ENCODE results near the gene CACNA2D1.
A peak's percentile ranks its signal among the peaks of the same experiment; 100 is the strongest.
"Not testable (repeated sequence)": the region's sequence is repeated elsewhere in the genome, so short reads cannot be mapped to it uniquely, and the experiment has no call there.

The CACNA2D1 gene

GRCh38 chr7:82021036-82021435, 422.5 kb downstream of the CACNA2D1 start:
- TF ChIP-seq CTCF (IDR thresholded peaks at IDR 0.05; ENCODE audit: low read depth, low read length), result no peak
- in situ Hi-C loops (cut with HindIII; ENCODE audit: low sequenced_read_pairs), result no loop called here
- H3K4me3 ChIP-seq (ENCODE audit: low read depth, low read length), result no peak overlapping the region
- no peak for DNase-seq (ENCODE audit: low read depth, low spot score)

GRCh38 chr7:82019551-82020475, 423.8 kb downstream of the CACNA2D1 start:
- no peak for TF ChIP-seq CTCF (IDR thresholded peaks at IDR 0.05; ENCODE audit: low read depth, low read length)
- in situ Hi-C loops (cut with HindIII; ENCODE audit: low sequenced_read_pairs), result no loop called here
- H3K4me3 ChIP-seq (ENCODE audit: low read depth, low read length), result no peak overlapping the region
- no peak for DNase-seq (ENCODE audit: low read depth, low spot score)

DNA sequence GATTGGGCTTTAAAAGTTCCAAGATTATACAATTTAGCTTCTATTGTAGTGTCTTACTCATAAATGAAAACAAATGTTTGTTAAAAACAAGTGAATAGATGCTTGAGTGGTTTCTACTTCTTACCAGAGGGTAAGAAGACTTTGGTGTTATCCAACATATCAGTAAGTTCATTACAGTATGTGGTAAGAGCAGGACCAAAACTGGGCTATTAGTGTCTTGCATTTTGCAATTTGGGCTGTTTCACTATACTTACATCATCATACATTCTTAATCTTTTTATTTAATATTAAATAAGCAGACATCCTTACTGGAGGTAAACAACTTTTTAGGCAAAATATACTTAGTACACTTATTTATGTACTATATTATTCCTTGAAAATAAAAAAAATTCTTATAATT, 425.4 kb downstream of the CACNA2D1 start:
- no peak for TF ChIP-seq CTCF (IDR thresholded peaks at IDR 0.05; ENCODE audit: low read depth, low read length)
- DNase-seq (ENCODE audit: low read depth, low spot score), result no peak
- H3K4me3 ChIP-seq (ENCODE audit: low read depth, low read length), result no peak overlapping the region
- in situ Hi-C loops (cut with HindIII; ENCODE audit: low sequenced_read_pairs), result no loop called here

DNA sequence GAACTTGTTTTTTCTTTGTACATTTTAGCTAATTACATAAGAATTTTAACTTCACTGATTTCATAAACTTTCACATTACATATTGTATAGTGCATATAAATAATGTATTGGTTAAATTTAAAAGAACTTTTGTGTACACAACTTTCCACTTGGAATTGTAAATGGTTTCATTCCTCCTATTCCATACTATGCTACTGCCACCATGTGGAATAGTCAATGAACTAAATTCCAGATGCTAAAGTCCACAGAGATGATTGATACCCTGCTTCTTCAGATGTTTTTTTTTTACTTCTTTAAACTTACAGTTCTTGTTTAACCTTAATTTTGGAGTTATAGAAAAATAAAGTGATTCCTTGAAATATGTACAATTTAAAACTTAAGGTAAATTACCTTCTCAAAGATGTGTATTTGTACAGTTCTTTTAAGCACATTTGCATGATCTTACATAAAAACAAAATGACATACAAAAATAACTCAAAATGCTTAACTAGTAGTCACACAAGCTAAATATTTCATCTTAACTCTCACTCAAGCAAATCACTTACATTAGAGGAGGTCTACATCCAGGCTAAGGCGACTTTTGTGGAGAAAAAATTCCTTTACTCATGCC, 426.1 kb downstream of the CACNA2D1 start:
- TF ChIP-seq CTCF (IDR thresholded peaks at IDR 0.05; ENCODE audit: low read depth, low read length), result peak; percentile 60
- in situ Hi-C loops (cut with HindIII; ENCODE audit: low sequenced_read_pairs), result no loop called here
- H3K4me3 ChIP-seq (ENCODE audit: low read depth, low read length), result no peak overlapping the region
- peak; percentile 44 for DNase-seq (ENCODE audit: low read depth, low spot score)

- no peak for DNase-seq (ENCODE audit: low read depth, low spot score)
- no peak overlapping the region for H3K4me3 ChIP-seq (ENCODE audit: low read depth, low read length)
- in situ Hi-C loops (cut with HindIII; ENCODE audit: low sequenced_read_pairs), result no loop called here
- no peak for TF ChIP-seq CTCF (IDR thresholded peaks at IDR 0.05; ENCODE audit: low read depth, low read length)
Measured at GRCh38 chr7:82015751-82016150, 427.8 kb downstream of the CACNA2D1 start.

DNA sequence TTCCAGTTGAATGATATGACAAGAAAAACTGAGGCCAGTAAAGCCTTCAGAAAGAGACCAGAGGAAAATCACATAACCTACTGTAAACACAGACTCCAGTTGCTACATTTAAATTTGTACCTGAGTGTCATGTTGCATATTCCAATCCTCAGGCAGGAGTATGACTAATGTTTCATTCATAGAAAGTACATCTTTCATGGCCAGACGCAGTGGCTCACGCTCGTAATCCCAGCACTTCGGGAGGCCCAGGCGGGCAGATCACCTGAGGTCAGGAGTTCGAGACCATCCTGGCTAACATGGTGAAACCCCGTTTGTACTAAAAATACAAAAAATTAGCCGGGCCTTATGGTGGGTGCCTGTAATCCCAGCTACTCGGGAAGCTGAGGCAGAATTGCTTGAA, 429.0 kb downstream of the CACNA2D1 start:
- in situ Hi-C loops (cut with HindIII; ENCODE audit: low sequenced_read_pairs); DNase-seq (ENCODE audit: low read depth, low spot score); H3K4me3 ChIP-seq (ENCODE audit: low read depth, low read length): not testable (repeated sequence)

DNA sequence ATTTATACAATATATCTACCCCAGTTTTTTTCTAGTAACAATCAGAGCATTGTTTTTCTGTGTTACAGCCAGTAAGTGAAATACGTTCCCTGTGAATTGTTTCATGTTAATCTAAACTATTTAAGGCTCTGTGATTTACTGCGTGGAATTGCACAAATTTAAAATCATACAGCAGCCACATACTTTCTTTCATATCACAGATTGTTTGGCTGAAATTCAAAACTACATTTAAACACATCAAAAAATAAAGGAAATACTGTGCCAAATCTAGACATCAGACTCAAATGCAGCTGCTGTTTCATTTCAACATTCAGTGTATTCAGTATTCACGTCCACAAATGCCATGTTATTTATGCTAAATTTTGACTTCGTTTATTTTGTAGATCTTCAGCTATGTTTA, 431.1 kb downstream of the CACNA2D1 start:
- in situ Hi-C loops (cut with HindIII; ENCODE audit: low sequenced_read_pairs), result no loop called here
- no peak for DNase-seq (ENCODE audit: low read depth, low spot score)
- TF ChIP-seq CTCF (IDR thresholded peaks at IDR 0.05; ENCODE audit: low read depth, low read length), result no peak
- no peak overlapping the region for H3K4me3 ChIP-seq (ENCODE audit: low read depth, low read length)

Data from astrocyte of the spinal cord (primary cell).